Activated CD4-positive, alpha-beta T cell treated with anti-CD3 and anti-CD28 coated beads for 36 hours (primary cell): ENCODE data around the gene ELP4. TPM values are rescaled to one million over a fixed set of nuclear protein-coding genes. Genes with fewer than 3 reads are reported as not detected.
A peak's percentile ranks its signal among the peaks of the same experiment; 100 is the strongest.

Experiments used
- ATAC-seq: fragments of 200-7000 bp; cut with Tn5 transposase; one replicate; pipeline ENCODE4 v1.10.0; 2021; ENCODE audit warnings: mild to moderate bottlenecking, moderate library complexity
- CTCF ChIA-PET: fragments of 350-600 bp; sonication (Branson Sonifier 250); formaldehyde crosslinking; loops from one replicate; lab custom pipeline; 2021; ENCODE audit warnings: antibody characterized with exemption; lab: Charles Lee
- POLR2A ChIA-PET: fragments of 350-600 bp; sonication (Branson Sonifier 250); formaldehyde crosslinking; loops from one replicate; lab custom pipeline; 2021; ENCODE audit warnings: antibody characterized with exemption, inconsistent platforms; lab: Charles Lee
- DNase-seq: peaks from one replicate; pipeline ENCODE4 v3.0.0-alpha.2; 2020
- H3K27ac Mint-ChIP-seq: one replicate; pipeline ENCODE4 v1.8.0; 2021; ENCODE audit warnings: mixed read lengths
- H3K27me3 Mint-ChIP-seq: one replicate; pipeline ENCODE4 v1.8.0; 2021; ENCODE audit warnings: mixed read lengths
- H3K36me3 Mint-ChIP-seq: one replicate; pipeline ENCODE4 v1.8.0; 2021; ENCODE audit warnings: low read depth, mixed read lengths
- H3K4me1 Mint-ChIP-seq: one replicate; pipeline ENCODE4 v1.8.0; 2021; ENCODE audit warnings: mixed read lengths
- H3K4me3 Mint-ChIP-seq: one replicate; pipeline ENCODE4 v1.8.0; 2021; ENCODE audit warnings: mild to moderate bottlenecking, moderate library complexity, mixed read lengths
- H3K9me3 Mint-ChIP-seq: one replicate; pipeline ENCODE4 v1.8.0; 2021; ENCODE audit warnings: low read depth, mixed read lengths
- intact Hi-C, 2 experiments: fragments of 100-400 bp; cut with DNase I in 1 of 2; cut with micrococcal nuclease in 1 of 2; formaldehyde crosslinking; loops; one replicate each; pipeline versions ENCODE4 v1.14.2 to v1.15.1; 2022 to 2024; cut with DNase I, micrococcal nuclease
- total RNA-seq, 2 experiments: library from RNA; stranded (reverse); gene quantifications; one replicate each; pipeline ENCODE4 v1.2.3, GENCODE V29; 2021

The ELP4 gene
- total RNA-seq, 2 experiments from 2014 or later, result 21.9 to 30.9 TPM

GRCh38 chr11:31802000-31802551 lies 292.5 kb downstream of the ELP4 start:
- POLR2A ChIA-PET, result no interaction called here
- CTCF ChIA-PET, result interaction anchor here (0.6 kb wide), 1 partner anchor 23 kb away, joined by 4 read pairs; no protein-coding TSS in a partner anchor
- no peak for DNase-seq
- intact Hi-C loops, result loop anchor here (2.0 to 10.0 kb wide), 4 partner anchors 25 to 1477 kb away; partner anchors contain the start of genes ARL14EP (in 1 of the 2) and WT1 (in 1 of the 2)
- peaks cover 45% of the 10 kb centered on the region for H3K4me1 Mint-ChIP-seq
- H3K9me3 Mint-ChIP-seq, result no peaks in the 10 kb centered on the region
- peaks cover 6% of the 10 kb centered on the region for H3K36me3 Mint-ChIP-seq
- peaks cover 74% of the 10 kb centered on the region for H3K27me3 Mint-ChIP-seq
- no peak for ATAC-seq
- no peak overlapping the region for H3K4me3 Mint-ChIP-seq
- H3K27ac Mint-ChIP-seq, result no peak overlapping the region

- intact Hi-C loops, result loop anchor here (5.0 to 10.0 kb wide), 3 partner anchors 318 to 1478 kb away; partner anchors contain the start of genes ARL14EP (in 1 of the 2) and WT1 (in 1 of the 2)
- CTCF ChIA-PET, result interaction anchor here (0.6 kb wide), 1 partner anchor 23 kb away, joined by 4 read pairs; no protein-coding TSS in a partner anchor
- Mint-ChIP-seq H3K4me3 (no peak overlapping the region), H3K9me3 (no peaks in the 10 kb centered on the region), H3K27me3 (peaks cover 76% of the 10 kb centered on the region), H3K27ac (no peak overlapping the region), H3K36me3 (peaks cover 6% of the 10 kb centered on the region), H3K4me1 (peaks cover 42% of the 10 kb centered on the region)
- POLR2A ChIA-PET, result no interaction called here
- no peak for DNase-seq
- no peak for ATAC-seq
Observed at GRCh38 chr11:31802609-31802989, 293.0 kb downstream of the ELP4 start.

GRCh38 chr11:31802990-31803812 lies 293.6 kb downstream of the ELP4 start:
- H3K9me3 Mint-ChIP-seq, result no peaks in the 10 kb centered on the region
- H3K27ac Mint-ChIP-seq, result no peak overlapping the region
- ATAC-seq (no peak), DNase-seq (peak; percentile 29)
- intact Hi-C loops, result loop anchor here (5.0 to 10.0 kb wide), 3 partner anchors 318 to 1478 kb away; partner anchors contain the start of genes ARL14EP (in 1 of the 2) and WT1 (in 1 of the 2)
- H3K4me1 Mint-ChIP-seq, result peaks cover 38% of the 10 kb centered on the region
- peaks cover 6% of the 10 kb centered on the region for H3K36me3 Mint-ChIP-seq
- POLR2A ChIA-PET, result no interaction called here
- CTCF ChIA-PET, result no interaction called here
- peaks cover 78% of the 10 kb centered on the region for H3K27me3 Mint-ChIP-seq
- H3K4me3 Mint-ChIP-seq, result no peak overlapping the region

GRCh38 chr11:31803813-31804311 lies 294.3 kb downstream of the ELP4 start:
- POLR2A ChIA-PET, result no interaction called here
- DNase-seq, result no peak
- no peak overlapping the region for H3K27ac Mint-ChIP-seq
- H3K27me3 Mint-ChIP-seq, result peaks cover 80% of the 10 kb centered on the region
- ATAC-seq, result no peak
- H3K36me3 Mint-ChIP-seq, result peaks cover 6% of the 10 kb centered on the region
- peak overlapping the region; percentile 39 for H3K4me3 Mint-ChIP-seq
- peaks cover 38% of the 10 kb centered on the region for H3K4me1 Mint-ChIP-seq
- intact Hi-C loops, result loop anchor here (1.0 to 10.0 kb wide), 5 partner anchors 12 to 1479 kb away; partner anchors contain the start of genes ARL14EP (in 1 of the 2) and WT1 (in 1 of the 2)
- no peaks in the 10 kb centered on the region for H3K9me3 Mint-ChIP-seq
- CTCF ChIA-PET, result no interaction called here

- H3K4me1 Mint-ChIP-seq, result peaks cover 41% of the 10 kb centered on the region
- DNase-seq, result peak; percentile 30
- H3K4me3 Mint-ChIP-seq, result peak overlapping the region; percentile 39
- peaks cover 6% of the 10 kb centered on the region for H3K36me3 Mint-ChIP-seq
- ChIA-PET CTCF (no interaction called here), POLR2A (interaction anchor here (0.6 kb wide), 1 partner anchor 18 kb away, joined by 3 read pairs; no protein-coding TSS in a partner anchor)
- peaks cover 82% of the 10 kb centered on the region for H3K27me3 Mint-ChIP-seq
- no peak overlapping the region for H3K27ac Mint-ChIP-seq
- ATAC-seq, result no peak
- no peaks in the 10 kb centered on the region for H3K9me3 Mint-ChIP-seq
- intact Hi-C loops, result loop anchor here (1.0 to 10.0 kb wide), 5 partner anchors 12 to 1480 kb away; partner anchors contain the start of genes ARL14EP (in 1 of the 2) and WT1 (in 1 of the 2)
Observed at GRCh38 chr11:31804312-31805036, 294.9 kb downstream of the ELP4 start.

GRCh38 chr11:31805037-31805628 lies 295.6 kb downstream of the ELP4 start:
- POLR2A ChIA-PET, result interaction anchor here (0.6 kb wide), 1 partner anchor 19 kb away, joined by 3 read pairs; no protein-coding TSS in a partner anchor
- H3K27ac Mint-ChIP-seq, result no peak overlapping the region
- no peak for DNase-seq

GRCh38 chr11:31805629-31806185 lies 296.1 kb downstream of the ELP4 start:
- DNase-seq (no peak), ATAC-seq (no peak)
- CTCF ChIA-PET, result interaction anchor here (0.6 kb wide), 1 partner anchor 1028 kb away, joined by 3 read pairs; no protein-coding TSS in a partner anchor
- H3K27me3 Mint-ChIP-seq, result peaks cover 76% of the 10 kb centered on the region
- H3K4me1 Mint-ChIP-seq, result peaks cover 36% of the 10 kb centered on the region
- H3K27ac Mint-ChIP-seq, result no peak overlapping the region
- H3K9me3 Mint-ChIP-seq, result no peaks in the 10 kb centered on the region
- POLR2A ChIA-PET, result no interaction called here
- H3K36me3 Mint-ChIP-seq, result no peaks in the 10 kb centered on the region
- intact Hi-C loops, result loop anchor here (2.0 to 10.0 kb wide), 3 partner anchors 13 to 1481 kb away; partner anchors contain the start of gene ARL14EP (in 1 of the 2)
- H3K4me3 Mint-ChIP-seq, result no peak overlapping the region

More at GRCh38 chr11:31805037-31805628, 295.6 kb downstream of the ELP4 start:
- CTCF ChIA-PET, result interaction anchor here (0.6 kb wide), 1 partner anchor 1028 kb away, joined by 3 read pairs; no protein-coding TSS in a partner anchor
- H3K4me1 Mint-ChIP-seq, result peaks cover 40% of the 10 kb centered on the region
- H3K9me3 Mint-ChIP-seq, result no peaks in the 10 kb centered on the region
- H3K4me3 Mint-ChIP-seq, result peak overlapping the region; percentile 39
- intact Hi-C loops, result loop anchor here (2.0 to 10.0 kb wide), 3 partner anchors 14 to 1480 kb away; partner anchors contain the start of gene ARL14EP (in 1 of the 2)
- peaks cover 80% of the 10 kb centered on the region for H3K27me3 Mint-ChIP-seq
- no peak for ATAC-seq
- peaks cover 3% of the 10 kb centered on the region for H3K36me3 Mint-ChIP-seq

GRCh38 chr11:31806186-31806927 lies 296.8 kb downstream of the ELP4 start:
- no peak for DNase-seq
- Mint-ChIP-seq H3K9me3 (no peaks in the 10 kb centered on the region), H3K4me3 (no peak overlapping the region), H3K4me1 (peaks cover 39% of the 10 kb centered on the region), H3K36me3 (no peaks in the 10 kb centered on the region), H3K27me3 (peaks cover 75% of the 10 kb centered on the region), H3K27ac (no peak overlapping the region)
- intact Hi-C loops, result loop anchor here (10.0 kb wide), 2 partner anchors 322 to 1482 kb away; partner anchors contain the start of gene ARL14EP (in 1 of the 2)
- ATAC-seq, result no peak
- POLR2A ChIA-PET, result no interaction called here
- CTCF ChIA-PET, result no interaction called here

GRCh38 chr11:31806928-31807798 lies 297.6 kb downstream of the ELP4 start:
- peaks cover 43% of the 10 kb centered on the region for H3K4me1 Mint-ChIP-seq
- DNase-seq (no peak), ATAC-seq (no peak)
- H3K36me3 Mint-ChIP-seq, result no peaks in the 10 kb centered on the region
- no peak overlapping the region for H3K27ac Mint-ChIP-seq
- ChIA-PET POLR2A (no interaction called here), CTCF (interaction anchor here (0.8 kb wide), 1 partner anchor 1292 kb away, joined by 3 read pairs; no protein-coding TSS in a partner anchor)
- intact Hi-C loops, result loop anchor here (10.0 kb wide), 2 partner anchors 322 to 1482 kb away; partner anchors contain the start of gene ARL14EP (in 1 of the 2)
- no peaks in the 10 kb centered on the region for H3K9me3 Mint-ChIP-seq
- no peak overlapping the region for H3K4me3 Mint-ChIP-seq
- H3K27me3 Mint-ChIP-seq, result peaks cover 74% of the 10 kb centered on the region
